PC-9 (cell line): ENCODE data around the gene SH3GL1. TPM values are rescaled to one million over a fixed set of nuclear protein-coding genes. Genes with fewer than 3 reads are reported as not detected.

ENCODE experiments used
- BruUV-seq: library from RNA; stranded (reverse); fragments of 400-500 nt; replicated peaks from 2 replicates; lab custom pipeline; 2021; lab: Mats Ljungman, UMichigan
- CTCF ChIA-PET: fragments of 300-600 bp; sonication (Branson Sonifier 250); formaldehyde crosslinking; loops from one replicate; lab custom pipeline; 2022; ENCODE audit warnings: antibody characterized with exemption; lab: Charles Lee
- POLR2A ChIA-PET: fragments of 300-600 bp; sonication (Branson Sonifier 250); formaldehyde crosslinking; loops from one replicate; lab custom pipeline; 2022; ENCODE audit warnings: antibody characterized with exemption; ENCODE audit not compliant: unreplicated experiment; lab: Charles Lee
- DNase-seq, 2 experiments: peaks; one replicate each; pipeline versions ENCODE4 v3.0.0 to v3.0.0-alpha.2; 2015 to 2022; ENCODE audit warnings: mixed read lengths in 1 of 2
- H2AFZ ChIP-seq: fragments of 200-600 bp; sonication (generic); 2 replicates; pipeline ENCODE4 v1.8.1; 2017; ENCODE audit warnings: antibody characterized with exemption
- H3F3A ChIP-seq: fragments of 200-600 bp; sonication (generic); 2 replicates; pipeline ENCODE4 v1.8.1; 2017; ENCODE audit warnings: antibody characterized with exemption, mild to moderate bottlenecking, low read depth; ENCODE audit not compliant: insufficient read depth
- H3K27ac ChIP-seq: fragments of 200-600 bp; sonication (generic); 2 replicates; pipeline ENCODE4 v1.6.1; 2016; ENCODE audit warnings: mixed run types
- H3K27me3 ChIP-seq: fragments of 200-600 bp; sonication (generic); 2 replicates; pipeline ENCODE4 v1.6.1; 2016; ENCODE audit warnings: low read depth, mixed run types; ENCODE audit not compliant: insufficient read depth
- H3K36me3 ChIP-seq: fragments of 200-600 bp; sonication (generic); 2 replicates; pipeline ENCODE4 v1.6.1; 2016; ENCODE audit warnings: low read depth, mixed run types
- H3K4me1 ChIP-seq: fragments of 200-600 bp; sonication (generic); replicated peaks from 2 replicates; pipeline ENCODE4 v1.6.1; 2016; ENCODE audit warnings: mixed run types; ENCODE audit not compliant: insufficient read depth
- H3K4me2 ChIP-seq: fragments of 200-600 bp; sonication (generic); 2 replicates; pipeline ENCODE4 v1.6.1; 2017; ENCODE audit warnings: mixed run types
- H3K4me3 ChIP-seq: fragments of 200-600 bp; sonication (generic); 2 replicates; pipeline ENCODE4 v1.6.1; 2016; ENCODE audit warnings: mixed run types
- H3K79me2 ChIP-seq: fragments of 200-600 bp; sonication (generic); 2 replicates; pipeline ENCODE4 v1.6.1; 2017; ENCODE audit warnings: low read depth, mixed run types
- H3K9me2 ChIP-seq: fragments of 200-600 bp; sonication (generic); 2 replicates; pipeline ENCODE4 v1.8.1; 2017; ENCODE audit warnings: mild to moderate bottlenecking; ENCODE audit not compliant: insufficient read depth
- H3K9me3 ChIP-seq: fragments of 200-600 bp; sonication (generic); 2 replicates; pipeline ENCODE4 v1.8.1; 2016; ENCODE audit warnings: low read depth; ENCODE audit not compliant: insufficient read depth
- H4K20me1 ChIP-seq: fragments of 200-600 bp; sonication (generic); 2 replicates; pipeline ENCODE4 v1.8.1; 2017; ENCODE audit not compliant: insufficient read depth
- CTCF ChIP-seq: fragments of 200-600 bp; sonication (generic); conservative IDR thresholded peaks from 2 replicates; pipeline ENCODE4 v1.6.1; 2017; ENCODE audit warnings: mixed run types, antibody characterized with exemption, mild to moderate bottlenecking, moderate library complexity
- EZH2 ChIP-seq: fragments of 200-600 bp; sonication (generic); IDR thresholded peaks from 2 replicates; pipeline ENCODE4 v1.8.0; 2017; ENCODE audit warnings: antibody characterized with exemption, low read depth
- intact Hi-C: fragments of 100-400 bp; cut with micrococcal nuclease; formaldehyde crosslinking; loops from one replicate; pipeline ENCODE4 v1.10.0; 2022; ENCODE audit not compliant: unreplicated experiment
- microRNA-seq: library from miRNA; unstranded; fragments of <30 nt; microRNA quantifications from one replicate; pipeline ENCODE4 v1.2.0, GENCODE V29; 2021; ENCODE audit warnings: borderline number of aligned reads, borderline replicate concordance
- total RNA-seq: library from RNA; stranded (reverse); gene quantifications from 2 replicates; pipeline ENCODE4 v1.2.3, GENCODE V29; 2021

SH3GL1 gene
- total RNA-seq, 1 experiment from 2014 or later: 49.2 TPM

DNA sequence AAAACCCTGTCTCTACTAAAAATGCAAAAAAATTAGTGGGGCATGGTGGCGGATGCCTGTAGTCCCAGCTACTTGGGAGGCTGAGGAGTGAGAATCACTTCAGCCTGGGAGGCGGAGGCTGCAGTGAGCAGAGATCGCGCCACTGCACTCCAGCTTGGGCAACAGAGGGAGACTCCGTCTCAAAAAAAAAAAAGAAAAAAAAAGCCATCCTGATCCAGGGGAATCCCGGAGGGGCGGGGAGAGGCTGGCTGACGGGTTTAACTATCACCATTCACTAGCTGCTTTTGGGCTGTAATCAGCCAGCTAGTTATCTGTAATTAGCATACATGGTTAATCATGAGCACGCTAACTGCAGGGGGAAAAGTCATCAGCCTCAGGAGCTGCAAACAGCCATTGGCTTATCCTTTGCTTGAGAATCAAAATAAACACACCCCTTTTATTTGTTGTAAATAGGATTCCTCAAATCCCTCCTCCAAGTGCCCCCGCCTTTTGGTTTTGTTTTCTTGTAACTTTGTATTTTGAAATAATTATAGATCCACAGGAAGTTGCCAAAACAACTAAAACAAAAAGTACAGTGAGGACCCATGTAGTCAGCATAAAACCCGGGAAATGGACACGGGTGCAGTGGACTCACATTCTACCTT, 86.4 kb downstream of the SH3GL1 start:
- Histone ChIP-seq H3K36me3 (no peaks in the 10 kb centered on the region), H2AFZ (no peak overlapping the region), H3F3A (peaks cover 6% of the 10 kb centered on the region; the same call in 1 of the 2 replicates), H3K4me2 (no peak overlapping the region), H3K9me3 (no peaks in the 10 kb centered on the region), H3K4me1 (no peaks in the 10 kb centered on the region), H4K20me1 (no peaks in the 10 kb centered on the region), H3K9me2 (no peaks in the 10 kb centered on the region), H3K4me3 (no peak overlapping the region), H3K79me2 (no peaks in the 10 kb centered on the region), H3K27ac (no peak overlapping the region), H3K27me3 (no peaks in the 10 kb centered on the region)
- DNase-seq: no peak
- TF ChIP-seq CTCF (no peak), EZH2 (no peak)
- ChIA-PET POLR2A (no interaction called here), CTCF (no interaction called here)
- BruUV-seq: no TSS peak
- intact Hi-C loops: no loop called here

Small RNA genes lying within 50 kb of the gene (microRNA-seq; reads per million reads assigned to microRNA genes)
- 3.4 reads per million for gene MIR4746

Other genes starting within 250 kb of the SH3GL1 start
- gene CREB3L3, start 246.9 kb downstream of the SH3GL1 start, total RNA-seq: not detected in 2 replicates
- 22.2 and 23.2 TPM in 2 replicates for gene SIRT6, start 218.0 kb downstream of the SH3GL1 start, total RNA-seq
- gene ANKRD24, start 217.9 kb downstream of the SH3GL1 start, total RNA-seq: 0.79 and 1.0 TPM in 2 replicates
- not detected in 2 replicates for gene EBI3, start 171.0 kb downstream of the SH3GL1 start, total RNA-seq
- 8.7 and 11.0 TPM in 2 replicates for gene YJU2, start 153.5 kb downstream of the SH3GL1 start, total RNA-seq
- gene SHD, start 121.3 kb downstream of the SH3GL1 start, total RNA-seq: not detected in 2 replicates
- not detected in 2 replicates for gene TMIGD2, start 98.2 kb downstream of the SH3GL1 start, total RNA-seq
- not detected in 2 replicates for gene FSD1, start 95.9 kb downstream of the SH3GL1 start, total RNA-seq
- gene STAP2, start 61.7 kb downstream of the SH3GL1 start, total RNA-seq: 26.9 and 29.8 TPM in 2 replicates
- gene MPND, start 57.0 kb downstream of the SH3GL1 start, total RNA-seq: 12.6 and 19.1 TPM in 2 replicates
- gene CHAF1A, start 2.1 kb upstream of the SH3GL1 start, total RNA-seq: 24.3 and 30.0 TPM in 2 replicates
- 79.4 and 94.7 TPM in 2 replicates for gene UBXN6, start 57.2 kb upstream of the SH3GL1 start, total RNA-seq
- 50.8 and 60.2 TPM in 2 replicates for gene HDGFL2, start 71.8 kb upstream of the SH3GL1 start, total RNA-seq
- 1.6 and 1.8 TPM in 2 replicates for gene PLIN4, start 117.9 kb upstream of the SH3GL1 start, total RNA-seq
- 4.3 and 4.4 TPM in 2 replicates for gene PLIN5, start 134.7 kb upstream of the SH3GL1 start, total RNA-seq
- 22.0 and 25.6 TPM in 2 replicates for gene LRG1, start 139.5 kb upstream of the SH3GL1 start, total RNA-seq
- 3.3 and 5.0 TPM in 2 replicates for gene SEMA6B, start 159.1 kb upstream of the SH3GL1 start, total RNA-seq
- 17.8 and 18.6 TPM in 2 replicates for gene TNFAIP8L1, start 239.0 kb upstream of the SH3GL1 start, total RNA-seq